Karpas-422 (cell line): ENCODE results near the gene HORMAD2. TPM values are rescaled to one million over a fixed set of nuclear protein-coding genes. Genes with fewer than 3 reads are reported as not detected.

Experiments
- DNase-seq: peaks from one replicate; pipeline ENCODE4 v3.0.0-alpha.2; 2015
- H2AFZ ChIP-seq: fragments of 200-600 bp; sonication (generic); 2 replicates; pipeline ENCODE4 v1.6.1; 2014; ENCODE audit warnings: antibody characterized with exemption, low read length, mixed read lengths
- H3K27ac ChIP-seq: fragments of 200-600 bp; sonication (generic); 2 replicates; pipeline ENCODE4 v1.5.1; 2014; ENCODE audit warnings: mild to moderate bottlenecking, low read length, moderate library complexity
- H3K27me3 ChIP-seq: fragments of 200-600 bp; sonication (generic); 2 replicates; pipeline ENCODE4 v1.6.1; 2014; ENCODE audit warnings: low read length, mixed read lengths
- H3K36me3 ChIP-seq: fragments of 200-600 bp; sonication (generic); 2 replicates; pipeline ENCODE4 v1.6.1; 2014; ENCODE audit warnings: low read length, mixed read lengths; ENCODE audit not compliant: insufficient read depth
- H3K4me1 ChIP-seq: fragments of 200-600 bp; sonication (generic); 2 replicates; pipeline ENCODE4 v1.6.1; 2014; ENCODE audit warnings: mild to moderate bottlenecking, low read length, mixed read lengths
- H3K4me2 ChIP-seq: fragments of 200-600 bp; sonication (generic); 2 replicates; pipeline ENCODE4 v1.6.1; 2014; ENCODE audit warnings: low read length, low read depth, mild to moderate bottlenecking; ENCODE audit not compliant: poor library complexity, severe bottlenecking
- H3K4me3 ChIP-seq: fragments of 200-600 bp; sonication (generic); 2 replicates; pipeline ENCODE4 v1.5.1; 2014; ENCODE audit warnings: mild to moderate bottlenecking, antibody characterized with exemption, low read length, mixed read lengths
- H3K79me2 ChIP-seq: fragments of 200-600 bp; sonication (generic); 2 replicates; pipeline ENCODE4 v1.6.1; 2014; ENCODE audit warnings: mild to moderate bottlenecking, low read length, mixed read lengths
- H3K9ac ChIP-seq: fragments of 200-600 bp; sonication (generic); 2 replicates; pipeline ENCODE4 v1.6.0; 2014; ENCODE audit warnings: low read length
- H3K9me2 ChIP-seq: fragments of 200-600 bp; sonication (generic), shearing (Covaris generic); replicated peaks from 2 replicates; pipeline ENCODE4 v1.6.0; 2014; ENCODE audit warnings: mild to moderate bottlenecking, low read length, moderate library complexity; ENCODE audit not compliant: insufficient read depth
- H3K9me3 ChIP-seq: fragments of 300-700, 200-600 bp; sonication (generic); 2 replicates; pipeline ENCODE4 v1.6.1; 2014; ENCODE audit warnings: low read length, mixed read lengths
- H4K20me1 ChIP-seq: fragments of 200-600 bp; sonication (generic); 2 replicates; pipeline ENCODE4 v1.6.1; 2014; ENCODE audit warnings: mild to moderate bottlenecking, antibody characterized with exemption, low read length, low read depth; ENCODE audit not compliant: insufficient read depth
- total RNA-seq: library from RNA; depleted of rRNA; stranded (reverse); fragments of >200 nt; shearing (Covaris generic); gene quantifications from 2 replicates; pipeline ENCODE4 v1.2.3, GENCODE V29; 2014; ENCODE audit warnings: low replicate concordance

HORMAD2 gene
- total RNA-seq, 1 experiment from 2014 or later, result not detected

DNA sequence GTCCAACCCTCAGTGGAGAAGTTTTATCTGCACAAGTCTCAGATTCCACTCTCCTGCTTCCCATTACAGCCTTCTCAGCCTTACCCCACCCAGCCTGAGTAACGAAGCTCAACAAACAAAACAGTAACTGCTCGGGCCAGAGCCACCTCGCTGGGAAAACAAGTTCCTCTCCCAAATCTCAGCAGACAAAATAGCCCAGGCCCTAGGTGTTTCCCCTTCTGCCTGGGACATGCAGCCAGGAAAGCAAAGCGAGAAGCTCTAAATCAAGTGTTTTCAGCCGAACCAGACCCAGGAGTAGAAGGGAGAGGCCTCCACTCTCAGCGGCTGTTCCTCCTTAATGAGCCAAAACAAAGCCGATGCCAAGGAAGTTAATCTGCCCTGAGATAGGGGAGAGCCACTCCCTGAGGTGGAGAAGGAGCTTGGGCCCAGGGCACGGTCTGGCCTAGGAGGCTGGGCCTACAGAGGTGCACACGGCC lies 122.3 kb downstream of the HORMAD2 start:
- Histone ChIP-seq H3K9me2 (no peaks in the 10 kb centered on the region), H3K36me3 (no peaks in the 10 kb centered on the region), H3K9me3 (no peaks in the 10 kb centered on the region), H3K27ac (no peak overlapping the region), H3K9ac (no peak overlapping the region), H3K79me2 (no peaks in the 10 kb centered on the region), H3K4me3 (no peak overlapping the region), H3K4me1 (no peaks in the 10 kb centered on the region), H3K4me2 (no peak overlapping the region), H3K27me3 (no peaks in the 10 kb centered on the region), H4K20me1 (no peaks in the 10 kb centered on the region), H2AFZ (no peak overlapping the region)
- no peak for DNase-seq

DNA sequence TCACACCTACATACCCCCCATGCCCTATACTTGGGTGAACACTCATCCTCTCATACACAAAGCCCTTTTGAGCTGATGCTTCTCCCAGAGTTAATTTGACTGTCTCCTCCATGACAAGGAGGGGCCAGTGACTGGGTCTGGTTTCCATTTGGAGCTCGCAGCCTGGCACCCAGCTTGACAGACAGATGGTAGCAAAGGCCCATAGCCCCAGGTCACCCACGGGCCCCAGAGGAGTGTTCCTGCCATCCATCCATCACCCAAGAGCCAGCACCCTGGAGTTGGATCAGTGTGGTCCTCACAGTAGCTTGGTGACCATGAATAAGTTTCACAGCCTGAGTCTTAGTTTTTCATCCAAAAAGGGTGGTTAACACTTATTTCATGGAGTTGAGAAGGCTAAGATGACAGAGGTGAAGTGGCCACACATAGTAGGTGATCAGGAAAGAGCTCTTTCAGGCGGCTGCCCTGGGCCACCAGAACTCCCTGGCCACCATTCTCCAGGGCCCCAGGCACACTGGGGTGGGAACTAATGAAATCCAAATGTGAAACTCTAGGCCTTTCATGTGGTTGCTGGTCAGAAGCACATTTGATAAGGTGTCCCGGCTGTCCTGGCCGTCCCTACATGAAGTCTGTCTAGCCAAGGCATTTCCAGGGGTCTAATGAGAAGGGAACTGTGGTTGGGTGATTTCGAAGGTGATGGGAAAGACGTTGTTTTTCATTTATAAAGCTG lies 123.9 kb downstream of the HORMAD2 start:
- no peak overlapping the region for H3K4me2 ChIP-seq
- H2AFZ ChIP-seq, result no peak overlapping the region
- H3K9me2 ChIP-seq, result no peaks in the 10 kb centered on the region
- no peaks in the 10 kb centered on the region for H3K4me1 ChIP-seq
- no peaks in the 10 kb centered on the region for H3K36me3 ChIP-seq
- H3K4me3 ChIP-seq, result no peak overlapping the region
- H3K27ac ChIP-seq, result no peak overlapping the region
- DNase-seq, result no peak
- no peaks in the 10 kb centered on the region for H3K27me3 ChIP-seq
- no peaks in the 10 kb centered on the region for H3K79me2 ChIP-seq
- H3K9ac ChIP-seq, result no peak overlapping the region
- H4K20me1 ChIP-seq, result no peaks in the 10 kb centered on the region
- H3K9me3 ChIP-seq, result no peaks in the 10 kb centered on the region

DNA sequence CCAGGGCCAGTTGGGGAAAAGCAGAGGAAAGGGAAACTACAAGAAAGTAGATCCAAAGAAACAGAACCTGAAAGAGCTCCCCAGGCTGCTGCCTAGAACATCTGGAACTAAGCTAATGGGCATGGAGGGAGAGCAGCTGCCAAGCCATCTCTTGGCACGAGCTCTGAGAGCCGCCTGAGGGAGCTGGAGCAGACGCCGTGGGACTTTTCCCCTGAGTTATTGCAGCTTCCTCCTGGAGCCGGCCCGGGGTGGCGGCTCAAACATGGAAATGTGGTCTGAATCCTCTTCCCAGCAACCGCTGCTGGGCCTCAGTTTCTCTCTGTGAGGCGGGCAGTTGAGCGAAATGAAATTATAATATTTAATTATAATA lies 124.5 kb downstream of the HORMAD2 start:
- no peaks in the 10 kb centered on the region for H3K36me3 ChIP-seq
- H3K27me3 ChIP-seq, result no peaks in the 10 kb centered on the region
- DNase-seq, result no peak
- no peaks in the 10 kb centered on the region for H3K79me2 ChIP-seq
- H3K9me3 ChIP-seq, result no peaks in the 10 kb centered on the region
- H3K4me2 ChIP-seq, result no peak overlapping the region
- no peaks in the 10 kb centered on the region for H4K20me1 ChIP-seq
- no peak overlapping the region for H3K9ac ChIP-seq
- H3K4me3 ChIP-seq, result no peak overlapping the region
- no peaks in the 10 kb centered on the region for H3K9me2 ChIP-seq
- no peak overlapping the region for H3K27ac ChIP-seq
- no peak overlapping the region for H2AFZ ChIP-seq
- H3K4me1 ChIP-seq, result no peaks in the 10 kb centered on the region

DNA sequence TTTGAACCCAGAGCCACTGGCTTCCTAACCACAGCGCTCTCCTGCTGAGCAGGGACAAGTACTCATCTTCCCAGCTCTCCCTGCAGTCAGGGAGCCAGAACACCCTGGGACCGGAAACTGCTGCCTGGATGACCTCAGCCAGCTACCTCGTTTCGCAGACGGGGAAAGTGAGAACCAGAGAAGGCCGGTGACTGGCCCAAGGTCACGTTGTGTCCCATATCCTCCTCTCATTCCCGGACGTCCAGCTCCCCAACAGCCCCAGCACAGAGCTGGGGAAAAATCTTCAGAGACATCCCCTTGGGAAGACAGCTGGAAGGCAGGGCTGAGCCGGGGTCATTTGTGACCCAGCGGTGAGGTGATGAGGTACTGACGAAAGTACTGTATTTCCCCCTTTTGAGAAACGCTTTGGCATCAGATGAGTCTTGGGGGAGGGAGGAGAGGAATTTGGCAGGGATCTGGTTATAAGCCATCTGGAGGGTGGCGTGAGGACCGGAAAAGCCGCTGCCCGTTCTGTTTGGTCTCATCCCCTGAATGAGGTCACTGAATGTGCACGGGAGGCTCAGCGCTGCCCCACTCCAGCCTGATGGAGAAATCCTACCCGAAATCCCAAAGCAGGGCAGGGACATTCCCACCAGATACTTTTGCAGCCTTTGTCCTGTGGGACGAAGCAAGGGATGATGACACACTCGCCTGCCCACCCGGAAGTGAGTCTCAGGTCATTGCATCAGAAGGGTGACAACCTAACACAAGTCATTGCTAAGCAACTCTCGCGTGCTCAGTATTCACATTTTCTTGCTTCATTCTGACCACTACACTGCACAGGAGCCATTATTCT lies 125.2 kb downstream of the HORMAD2 start:
- Histone ChIP-seq H2AFZ (no peak overlapping the region), H3K9me3 (no peaks in the 10 kb centered on the region), H3K9me2 (no peaks in the 10 kb centered on the region), H3K79me2 (no peaks in the 10 kb centered on the region), H3K4me2 (no peak overlapping the region), H3K4me1 (no peaks in the 10 kb centered on the region), H4K20me1 (no peaks in the 10 kb centered on the region), H3K27ac (no peak overlapping the region), H3K9ac (no peak overlapping the region), H3K27me3 (no peaks in the 10 kb centered on the region), H3K36me3 (no peaks in the 10 kb centered on the region), H3K4me3 (no peak overlapping the region)
- no peak for DNase-seq

DNA sequence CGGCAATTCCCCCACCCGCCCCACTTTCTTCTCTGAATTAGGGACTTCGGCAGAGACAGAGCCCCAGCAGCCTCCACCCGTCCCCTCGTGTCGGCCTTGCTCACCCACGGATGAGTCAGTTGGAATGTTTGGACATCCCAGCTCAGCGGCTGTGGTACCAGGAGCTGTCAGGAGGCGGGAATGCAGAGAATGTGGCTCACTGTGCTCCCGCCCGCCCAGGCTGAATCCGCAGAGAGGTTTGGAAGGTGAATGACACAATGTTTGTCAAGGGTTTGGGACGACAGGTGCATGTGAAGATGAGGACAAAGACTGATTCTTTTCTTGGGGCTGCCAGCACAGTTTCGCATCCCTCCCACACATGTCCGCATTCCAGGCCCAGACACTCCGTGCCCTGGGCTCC lies 126.7 kb downstream of the HORMAD2 start:
- no peak overlapping the region for H3K4me3 ChIP-seq
- H2AFZ ChIP-seq, result no peak overlapping the region
- no peaks in the 10 kb centered on the region for H3K4me1 ChIP-seq
- no peak overlapping the region for H3K9ac ChIP-seq
- no peak overlapping the region for H3K27ac ChIP-seq
- no peaks in the 10 kb centered on the region for H4K20me1 ChIP-seq
- no peak for DNase-seq
- H3K9me2 ChIP-seq, result no peaks in the 10 kb centered on the region
- no peaks in the 10 kb centered on the region for H3K36me3 ChIP-seq
- H3K4me2 ChIP-seq, result no peak overlapping the region
- no peaks in the 10 kb centered on the region for H3K79me2 ChIP-seq
- H3K9me3 ChIP-seq, result no peaks in the 10 kb centered on the region
- no peaks in the 10 kb centered on the region for H3K27me3 ChIP-seq

DNA sequence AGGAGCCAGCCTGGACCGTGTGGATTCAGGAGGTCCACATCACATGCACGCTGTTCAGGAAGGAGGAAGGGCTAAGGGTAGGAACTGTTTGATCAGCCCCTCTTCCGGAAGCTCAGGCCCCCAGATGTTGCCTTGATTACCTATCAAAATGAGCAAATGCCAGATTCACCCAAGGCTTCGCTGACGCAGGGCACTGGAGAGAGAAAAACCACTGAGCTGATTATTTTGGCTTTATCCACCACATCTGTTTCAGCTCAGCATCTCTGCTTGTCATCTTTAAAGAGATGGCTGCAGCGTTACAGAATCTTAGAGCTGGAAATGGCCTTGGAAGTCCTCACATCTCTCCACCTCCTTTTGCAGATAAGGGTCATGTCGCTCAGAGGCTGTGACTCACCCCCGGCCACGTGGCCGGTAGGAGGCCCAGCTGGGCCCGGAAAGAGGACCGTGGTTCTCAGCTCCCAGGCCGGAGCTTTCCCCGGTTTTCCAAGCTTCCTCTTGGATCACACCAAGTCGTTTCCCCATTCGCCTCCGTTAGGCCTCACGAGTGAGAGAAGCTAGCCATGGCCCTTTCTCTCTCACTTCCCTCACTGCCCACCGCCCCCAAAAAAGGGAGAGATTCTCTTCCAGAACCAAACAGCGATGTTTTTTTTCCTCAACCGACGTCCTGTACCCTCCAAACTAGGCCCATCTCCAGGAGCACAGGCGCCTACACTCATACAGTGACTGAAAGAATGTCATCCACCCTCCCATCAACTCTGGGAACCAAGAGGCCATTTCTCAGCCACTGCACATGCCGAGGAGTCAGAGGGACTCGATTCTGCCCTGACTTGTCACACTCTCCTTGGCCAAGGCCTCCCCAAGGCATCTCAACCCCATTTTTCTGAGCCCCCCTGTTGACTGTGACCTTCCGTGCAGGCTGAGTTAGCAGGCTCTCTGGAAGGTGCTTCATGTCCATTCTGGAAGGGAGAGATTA lies 128.7 kb downstream of the HORMAD2 start:
- Histone ChIP-seq H4K20me1 (no peaks in the 10 kb centered on the region), H3K79me2 (no peaks in the 10 kb centered on the region), H3K9ac (no peak overlapping the region), H3K27ac (no peak overlapping the region), H3K9me3 (no peaks in the 10 kb centered on the region), H3K27me3 (no peaks in the 10 kb centered on the region), H3K4me3 (no peak overlapping the region), H3K9me2 (no peaks in the 10 kb centered on the region), H2AFZ (no peak overlapping the region), H3K36me3 (no peaks in the 10 kb centered on the region), H3K4me1 (no peaks in the 10 kb centered on the region), H3K4me2 (no peak overlapping the region)
- no peak for DNase-seq

DNA sequence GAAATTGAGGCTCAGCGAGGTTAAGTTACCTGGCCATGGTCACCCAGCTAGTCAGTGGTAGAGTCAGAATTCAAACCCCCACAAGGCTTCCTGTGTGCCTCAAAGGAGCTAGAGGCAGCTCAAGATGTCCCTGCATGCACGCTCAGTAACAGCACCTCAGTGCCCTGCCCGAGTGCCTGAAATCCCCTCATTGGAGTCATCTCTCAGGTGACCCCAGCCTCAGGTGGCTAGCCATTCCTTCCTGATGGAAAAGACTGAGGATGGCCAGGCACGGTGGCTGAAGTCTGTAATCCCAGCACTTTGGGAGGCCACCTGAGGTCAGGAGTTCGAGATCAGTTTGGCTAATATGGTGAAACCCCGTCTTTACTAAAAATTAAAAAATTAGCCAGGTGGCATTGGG lies 129.4 kb downstream of the HORMAD2 start:
- DNase-seq, result no peak
- Histone ChIP-seq H2AFZ (no peak overlapping the region), H3K27ac (no peak overlapping the region), H3K9me3 (no peaks in the 10 kb centered on the region), H3K4me2 (no peak overlapping the region), H3K9me2 (no peaks in the 10 kb centered on the region), H3K79me2 (no peaks in the 10 kb centered on the region), H3K9ac (no peak overlapping the region), H3K36me3 (no peaks in the 10 kb centered on the region), H3K27me3 (no peaks in the 10 kb centered on the region), H4K20me1 (no peaks in the 10 kb centered on the region), H3K4me1 (no peaks in the 10 kb centered on the region), H3K4me3 (no peak overlapping the region)
